Astrocyte of the spinal cord (primary cell): Measurements from ENCODE around the gene BRF1.

Source experiments
- DNase-seq: peaks from one replicate; pipeline ENCODE4 v3.0.0; 2011; ENCODE audit warnings: low read depth, low spot score
- H3K4me3 ChIP-seq: 2 replicates; pipeline ENCODE4 v1.5.1; 2011; ENCODE audit warnings: low read depth, mild to moderate bottlenecking, low read length, moderate library complexity
- CTCF ChIP-seq: IDR thresholded peaks from 2 replicates; pipeline ENCODE4 v1.5.1; 2012; ENCODE audit warnings: low read depth, mild to moderate bottlenecking, low read length, inconsistent platforms
- in situ Hi-C: cut with HindIII; loops from 2 replicates; pipeline ENCODE4 v1.10.0; 2017; ENCODE audit warnings: low sequenced_read_pairs

Gene BRF1

GRCh38 chr14:105167303-105168092 lies 133.3 kb downstream of the BRF1 start:
- DNase-seq: no peak
- H3K4me3 ChIP-seq: no peak overlapping the region
- no peak for TF ChIP-seq CTCF
- in situ Hi-C loops: no loop called here

- in situ Hi-C loops: no loop called here
- no peak overlapping the region for H3K4me3 ChIP-seq
- DNase-seq: no peak
- TF ChIP-seq CTCF: no peak
Observed at GRCh38 chr14:105166571-105167302, 134.1 kb downstream of the BRF1 start.

GRCh38 chr14:105165761-105166485 lies 134.9 kb downstream of the BRF1 start:
- no peak overlapping the region for H3K4me3 ChIP-seq
- in situ Hi-C loops: no loop called here
- no peak for DNase-seq
- no peak for TF ChIP-seq CTCF

- no peak for TF ChIP-seq CTCF
- no peak overlapping the region for H3K4me3 ChIP-seq
- in situ Hi-C loops: no loop called here
- no peak for DNase-seq
Observed at GRCh38 chr14:105165134-105165704, 135.6 kb downstream of the BRF1 start.

GRCh38 chr14:105163040-105163742 lies 137.6 kb downstream of the BRF1 start:
- H3K4me3 ChIP-seq: no peak overlapping the region
- in situ Hi-C loops: no loop called here
- no peak for TF ChIP-seq CTCF
- no peak for DNase-seq

GRCh38 chr14:105162669-105162979 lies 138.2 kb downstream of the BRF1 start:
- DNase-seq: no peak
- in situ Hi-C loops: no loop called here
- no peak overlapping the region for H3K4me3 ChIP-seq
- no peak for TF ChIP-seq CTCF
